ENCODE results near the gene PRAME.
"Not testable (repeated sequence)": the region's sequence is repeated elsewhere in the genome, so short reads cannot be mapped to it uniquely, and the experiment has no call there.

The PRAME gene

GRCh38 chr22:22534604-22535415 lies 24.3 kb downstream of the PRAME start:
- Histone ChIP-seq H3K9me3 (ENCODE audit: insufficient read depth, low read length) (no peaks in the 10 kb centered on the region), H3K27me3 (ENCODE audit: low read length) (no peaks in the 10 kb centered on the region), H3K27ac (ENCODE audit: low read depth, low read length) (no peak overlapping the region), H3K9ac (ENCODE audit: low read length) (no peak overlapping the region), H3K9me2 (replicated peaks; ENCODE audit: insufficient read depth, low read length) (no peaks in the 10 kb centered on the region), H2AFZ (ENCODE audit: low read depth, low read length, severe bottlenecking) (no peak overlapping the region), H3F3A (ENCODE audit: insufficient read depth) (no peaks in the 10 kb centered on the region), H4K20me1 (ENCODE audit: low read depth, low read length) (no peaks in the 10 kb centered on the region), H3K36me3 (ENCODE audit: low read length) (no peaks in the 10 kb centered on the region), H3K4me3 (ENCODE audit: insufficient read depth, low read length, poor library complexity, severe bottlenecking) (no peak overlapping the region), H3K79me2 (ENCODE audit: insufficient read depth, low read length) (no peaks in the 10 kb centered on the region), H3K4me2 (ENCODE audit: low read depth, low read length, poor library complexity, severe bottlenecking) (no peak overlapping the region)
- TF ChIP-seq, protein P1, sequence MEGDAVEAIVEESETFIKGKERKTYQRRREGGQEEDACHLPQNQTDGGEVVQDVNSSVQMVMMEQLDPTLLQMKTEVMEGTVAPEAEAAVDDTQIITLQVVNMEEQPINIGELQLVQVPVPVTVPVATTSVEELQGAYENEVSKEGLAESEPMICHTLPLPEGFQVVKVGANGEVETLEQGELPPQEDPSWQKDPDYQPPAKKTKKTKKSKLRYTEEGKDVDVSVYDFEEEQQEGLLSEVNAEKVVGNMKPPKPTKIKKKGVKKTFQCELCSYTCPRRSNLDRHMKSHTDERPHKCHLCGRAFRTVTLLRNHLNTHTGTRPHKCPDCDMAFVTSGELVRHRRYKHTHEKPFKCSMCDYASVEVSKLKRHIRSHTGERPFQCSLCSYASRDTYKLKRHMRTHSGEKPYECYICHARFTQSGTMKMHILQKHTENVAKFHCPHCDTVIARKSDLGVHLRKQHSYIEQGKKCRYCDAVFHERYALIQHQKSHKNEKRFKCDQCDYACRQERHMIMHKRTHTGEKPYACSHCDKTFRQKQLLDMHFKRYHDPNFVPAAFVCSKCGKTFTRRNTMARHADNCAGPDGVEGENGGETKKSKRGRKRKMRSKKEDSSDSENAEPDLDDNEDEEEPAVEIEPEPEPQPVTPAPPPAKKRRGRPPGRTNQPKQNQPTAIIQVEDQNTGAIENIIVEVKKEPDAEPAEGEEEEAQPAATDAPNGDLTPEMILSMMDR (IDR thresholded peaks at IDR 0.05; ENCODE audit: insufficient read depth, low read length, poor library complexity, severe bottlenecking) = no peak
- no peak for TF ChIP-seq EZH2phosphoT487 (conservative IDR thresholded peaks at IDR 0.05; ENCODE audit: low read length)

- H3K79me2 ChIP-seq (ENCODE audit: insufficient read depth, low read length) = no peaks in the 10 kb centered on the region
- no peaks in the 10 kb centered on the region for H3K27me3 ChIP-seq (ENCODE audit: low read length)
- H4K20me1 ChIP-seq (ENCODE audit: low read depth, low read length) = no peaks in the 10 kb centered on the region
- H3K9me3 ChIP-seq (ENCODE audit: insufficient read depth, low read length) = no peaks in the 10 kb centered on the region
- H3F3A ChIP-seq (ENCODE audit: insufficient read depth) = no peaks in the 10 kb centered on the region
- no peak overlapping the region for H3K4me3 ChIP-seq (ENCODE audit: insufficient read depth, low read length, poor library complexity, severe bottlenecking)
- no peak overlapping the region for H3K4me2 ChIP-seq (ENCODE audit: low read depth, low read length, poor library complexity, severe bottlenecking)
- H3K9ac ChIP-seq (ENCODE audit: low read length) = no peak overlapping the region
- H3K36me3 ChIP-seq (ENCODE audit: low read length) = no peaks in the 10 kb centered on the region
- no peaks in the 10 kb centered on the region for H3K9me2 ChIP-seq (replicated peaks; ENCODE audit: insufficient read depth, low read length)
- no peak overlapping the region for H3K27ac ChIP-seq (ENCODE audit: low read depth, low read length)
- TF ChIP-seq, protein P1 (IDR thresholded peaks at IDR 0.05; ENCODE audit: insufficient read depth, low read length, poor library complexity, severe bottlenecking) = no peak
- no peak for TF ChIP-seq EZH2phosphoT487 (conservative IDR thresholded peaks at IDR 0.05; ENCODE audit: low read length)
- H2AFZ ChIP-seq (ENCODE audit: low read depth, low read length, severe bottlenecking) = no peak overlapping the region
Measured at GRCh38 chr22:22533863-22534262, 25.2 kb downstream of the PRAME start.

DNA sequence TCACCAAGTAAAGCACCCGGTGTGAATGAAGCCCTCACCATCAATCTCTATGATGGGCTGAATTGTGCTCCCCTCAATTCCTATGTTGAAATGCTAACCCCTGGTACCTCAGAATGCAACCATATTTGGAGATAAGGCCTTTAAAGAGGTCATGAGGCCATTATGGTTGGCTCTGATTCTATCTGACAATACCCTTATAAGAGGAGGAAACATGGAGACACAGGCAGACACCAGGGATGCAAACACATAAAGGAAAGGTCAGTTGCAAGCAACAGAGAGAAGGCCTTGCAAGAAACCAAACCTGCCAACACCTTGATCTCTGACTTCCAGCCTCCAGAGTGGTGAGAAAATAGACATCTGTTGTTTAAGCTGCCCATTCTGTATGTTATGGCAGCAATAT lies 25.6 kb downstream of the PRAME start:
- Histone ChIP-seq H3K79me2 (ENCODE audit: insufficient read depth, low read length) (no peaks in the 10 kb centered on the region), H3K9me3 (ENCODE audit: insufficient read depth, low read length) (no peaks in the 10 kb centered on the region), H3K9ac (ENCODE audit: low read length) (no peak overlapping the region), H3K27ac (ENCODE audit: low read depth, low read length) (no peak overlapping the region), H3K27me3 (ENCODE audit: low read length) (no peaks in the 10 kb centered on the region), H4K20me1 (ENCODE audit: low read depth, low read length) (no peaks in the 10 kb centered on the region), H3K4me2 (ENCODE audit: low read depth, low read length, poor library complexity, severe bottlenecking) (no peak overlapping the region), H2AFZ (ENCODE audit: low read depth, low read length, severe bottlenecking) (no peak overlapping the region), H3K36me3 (ENCODE audit: low read length) (no peaks in the 10 kb centered on the region), H3K9me2 (replicated peaks; ENCODE audit: insufficient read depth, low read length) (no peaks in the 10 kb centered on the region), H3F3A (ENCODE audit: insufficient read depth) (no peaks in the 10 kb centered on the region), H3K4me3 (ENCODE audit: insufficient read depth, low read length, poor library complexity, severe bottlenecking) (no peak overlapping the region)
- TF ChIP-seq, protein P1 (IDR thresholded peaks at IDR 0.05; ENCODE audit: insufficient read depth, low read length, poor library complexity, severe bottlenecking) = no peak
- no peak for TF ChIP-seq EZH2phosphoT487 (conservative IDR thresholded peaks at IDR 0.05; ENCODE audit: low read length)

- H3K27me3 ChIP-seq (ENCODE audit: low read length); H3K36me3 ChIP-seq (ENCODE audit: low read length); H3K9me2 ChIP-seq (replicated peaks; ENCODE audit: insufficient read depth, low read length); H3K9ac ChIP-seq (ENCODE audit: low read length); H3K79me2 ChIP-seq (ENCODE audit: insufficient read depth, low read length); H3K9me3 ChIP-seq (ENCODE audit: insufficient read depth, low read length); H2AFZ ChIP-seq (ENCODE audit: low read depth, low read length, severe bottlenecking); H3F3A ChIP-seq (ENCODE audit: insufficient read depth); H3K27ac ChIP-seq (ENCODE audit: low read depth, low read length); H4K20me1 ChIP-seq (ENCODE audit: low read depth, low read length); H3K4me3 ChIP-seq (ENCODE audit: insufficient read depth, low read length, poor library complexity, severe bottlenecking); H3K4me2 ChIP-seq (ENCODE audit: low read depth, low read length, poor library complexity, severe bottlenecking): not testable (repeated sequence)
Measured at GRCh38 chr22:22532547-22533071, 26.5 kb downstream of the PRAME start.
